GM18519 (cell line): Measurements from ENCODE around the gene ZNF92.
"Not testable (repeated sequence)": the region's sequence is repeated elsewhere in the genome, so short reads cannot be mapped to it uniquely, and the experiment has no call there.

Experiments used
- ATAC-seq: cut with Tn5 transposase; IDR thresholded peaks from one replicate; pipeline ENCODE4 v1.9.1; 2021; ENCODE audit warnings: mild to moderate bottlenecking, moderate library complexity; ENCODE audit not compliant: unreplicated experiment, low FRiP score

Gene ZNF92

GRCh38 chr7:65422670-65423069, 49.0 kb downstream of the ZNF92 start:
- ATAC-seq: no peak

- not testable (repeated sequence) for ATAC-seq
Measured at GRCh38 chr7:65423286-65423685, 49.6 kb downstream of the ZNF92 start.

- ATAC-seq: no peak
Measured at GRCh38 chr7:65429642-65430343, 56.1 kb downstream of the ZNF92 start.

DNA sequence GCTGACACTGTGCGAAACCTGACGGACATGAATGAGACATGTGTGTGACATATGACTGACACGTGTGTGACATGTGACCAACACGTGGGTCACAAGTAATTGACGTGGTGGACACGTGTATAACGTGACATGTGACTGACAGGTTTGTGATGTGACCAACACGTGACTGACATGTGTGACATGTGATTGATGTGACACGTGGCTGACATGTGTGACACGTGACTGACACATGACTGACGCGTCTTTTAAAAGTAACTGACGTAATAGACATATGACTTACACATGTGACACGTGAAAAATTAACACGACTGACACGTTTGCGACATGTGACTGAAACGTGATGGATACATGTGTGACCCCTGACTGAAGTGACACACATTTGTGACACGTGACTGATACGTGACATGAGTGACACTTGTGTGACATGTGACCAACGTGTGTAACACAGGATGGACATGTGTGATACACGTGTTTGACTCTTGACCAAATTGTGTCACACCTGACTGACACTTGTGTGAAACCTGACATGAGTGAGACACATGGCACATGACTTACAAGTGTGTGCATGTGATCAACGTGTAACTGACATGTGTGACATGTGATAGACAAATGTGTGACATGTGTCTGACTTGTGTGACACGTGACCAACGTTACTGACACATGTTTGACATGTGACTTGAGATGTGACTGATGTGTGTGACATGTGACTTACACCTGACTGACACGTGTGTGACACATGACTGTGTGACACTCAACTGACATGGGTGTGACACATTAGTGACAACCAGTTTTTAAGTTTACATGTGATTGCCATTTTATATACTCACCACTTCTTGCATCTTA, 56.9 kb downstream of the ZNF92 start:
- ATAC-seq: no peak

DNA sequence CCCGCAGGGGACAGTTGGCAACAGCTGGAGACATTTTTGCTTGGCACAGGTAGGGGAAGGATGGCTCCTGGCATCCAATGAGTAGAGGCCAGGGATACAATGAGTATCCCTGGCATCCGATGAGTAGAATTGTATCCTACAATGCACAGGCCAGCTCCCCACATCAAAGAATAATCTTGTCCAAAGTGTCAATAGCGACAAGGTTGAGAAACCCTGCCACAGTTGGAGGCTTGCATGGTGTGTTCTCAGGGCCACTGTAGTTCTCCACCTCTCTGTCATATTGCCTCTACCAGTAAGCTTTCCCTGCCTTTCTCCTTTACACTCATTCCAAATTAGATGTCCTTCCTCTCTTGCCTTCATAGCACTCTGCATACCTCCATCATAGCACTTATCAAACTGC, 60.7 kb downstream of the ZNF92 start:
- ATAC-seq: no peak

DNA sequence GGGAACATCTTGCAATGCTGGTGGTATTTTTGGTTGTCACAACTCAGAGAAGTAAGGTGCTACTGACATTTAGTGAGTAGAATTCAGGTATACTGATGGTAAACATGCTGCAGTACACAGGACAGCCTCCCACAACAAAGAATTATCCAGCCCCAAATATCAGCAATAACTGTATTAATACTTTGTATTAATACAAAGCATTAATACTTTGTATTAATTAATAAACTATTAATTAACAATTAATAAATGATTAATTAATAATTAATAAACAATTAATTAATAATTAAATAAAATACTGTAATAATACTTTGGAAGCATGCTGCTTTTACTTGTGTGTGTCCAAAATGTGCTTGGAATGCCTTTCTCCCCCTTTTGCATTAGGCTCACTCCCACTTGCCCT, 62.5 kb downstream of the ZNF92 start:
- no peak for ATAC-seq

GRCh38 chr7:65438598-65438997, 64.9 kb downstream of the ZNF92 start:
- no peak for ATAC-seq

GRCh38 chr7:65441010-65441409, 67.4 kb downstream of the ZNF92 start:
- no peak for ATAC-seq

- no peak for ATAC-seq
Measured at GRCh38 chr7:65444205-65444842, 70.7 kb downstream of the ZNF92 start.

GRCh38 chr7:65444899-65445823, 71.5 kb downstream of the ZNF92 start:
- ATAC-seq: no peak

DNA sequence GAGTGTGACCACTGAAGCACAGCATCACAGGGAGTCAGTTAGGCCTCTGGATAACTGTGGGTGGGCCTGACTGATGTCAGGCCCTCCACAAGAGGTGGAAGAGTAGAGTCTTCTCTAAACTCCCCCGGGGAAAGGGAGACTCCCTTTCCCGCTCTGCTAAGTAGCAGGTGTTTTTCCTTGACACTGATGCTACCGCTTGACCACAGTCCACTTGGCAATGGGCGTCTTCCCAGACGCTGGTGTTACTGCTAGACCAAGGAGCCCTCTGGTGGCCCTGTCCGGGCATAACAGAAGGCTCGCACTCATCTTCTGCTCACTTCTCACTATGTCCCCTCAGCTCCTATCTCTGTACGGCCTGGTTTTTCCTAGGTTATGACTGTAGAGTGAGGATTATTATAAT, 73.4 kb downstream of the ZNF92 start:
- ATAC-seq: not testable (repeated sequence)

DNA sequence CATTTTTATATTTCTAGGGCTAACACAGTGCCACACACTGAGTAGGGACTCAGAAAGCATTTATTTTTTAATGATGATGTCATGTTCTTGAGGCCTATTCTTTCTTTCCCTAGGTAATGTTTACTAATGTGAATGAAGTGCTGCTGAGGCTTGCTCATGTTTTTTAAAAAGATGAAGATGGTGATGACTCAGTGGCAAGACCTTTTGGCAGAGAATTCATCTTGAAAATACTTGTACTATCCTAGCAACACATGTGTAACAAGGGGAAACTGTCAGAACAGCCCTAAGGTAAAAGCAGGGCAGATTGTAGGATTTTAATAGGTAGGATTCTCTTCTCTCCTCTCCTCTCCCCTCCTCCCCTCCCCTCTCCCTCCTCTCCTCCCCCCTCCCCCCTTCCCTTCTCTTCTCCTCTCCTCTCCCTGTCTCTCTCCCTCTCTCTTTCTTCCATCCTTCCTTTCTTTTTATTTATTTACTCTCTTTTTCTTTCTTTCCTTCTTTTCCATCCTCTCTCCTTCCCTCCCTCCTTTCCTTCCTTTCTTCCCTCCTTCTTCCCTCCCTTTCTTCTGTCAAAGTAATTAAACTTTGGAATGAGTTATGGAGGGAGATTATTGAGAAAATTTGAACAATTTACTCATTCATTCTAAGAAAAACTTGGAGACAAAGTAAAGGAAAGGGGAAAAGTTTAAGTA, 75.3 kb downstream of the ZNF92 start:
- no peak for ATAC-seq

GRCh38 chr7:65449505-65449852, 75.8 kb downstream of the ZNF92 start:
- ATAC-seq: no peak
